SK-N-SH (cell line): ENCODE results near the gene SNAI3.

ENCODE experiments used
- CHD2 ChIP-seq: fragments of 150-350 bp; IDR thresholded peaks from 2 replicates; pipeline ENCODE4 v1.6.1; 2018; ENCODE audit warnings: low read length; ENCODE audit not compliant: partially characterized antibody
- CTCF ChIP-seq: fragments of 200-600 bp; sonication (generic); IDR thresholded peaks from 2 replicates; pipeline ENCODE4 v1.6.1; 2017; ENCODE audit warnings: antibody characterized with exemption, mild to moderate bottlenecking, moderate library complexity
- EP300 ChIP-seq, 2 experiments: IDR thresholded peaks; 2 replicates each; pipeline versions ENCODE4 v1.4.0 to v1.6.1; 2012; ENCODE audit warnings: borderline replicate concordance in 1 of 2, low read depth in 1 of 2, low read length in 1 of 2
- GATA2 ChIP-seq: sonication (generic); formaldehyde crosslinking; IDR thresholded peaks from 2 replicates; pipeline ENCODE4 v1.5.0; 2020; ENCODE audit warnings: mild to moderate bottlenecking, missing genetic modification reagents
- MAX ChIP-seq: IDR thresholded peaks from 2 replicates; pipeline ENCODE4 v1.4.0; 2012; ENCODE audit warnings: low read depth
- SIN3A ChIP-seq: IDR thresholded peaks from 2 replicates; pipeline ENCODE4 v1.6.1; 2012; ENCODE audit warnings: low read depth, mild to moderate bottlenecking, low read length, moderate library complexity, borderline replicate concordance
- TAF1 ChIP-seq: IDR thresholded peaks from 2 replicates; pipeline ENCODE4 v1.6.1; 2012; ENCODE audit warnings: low read depth, mild to moderate bottlenecking, low read length, moderate library complexity, borderline replicate concordance
- USF1 ChIP-seq: IDR thresholded peaks from 2 replicates; pipeline ENCODE4 v1.4.0; 2012; ENCODE audit warnings: low read depth, borderline replicate concordance
- USF2 ChIP-seq: fragments of 150-350 bp; IDR thresholded peaks from 2 replicates; pipeline ENCODE4 v1.6.1; 2017; ENCODE audit warnings: antibody characterized with exemption, low read length, low read depth, borderline replicate concordance

- no peak for TF ChIP-seq EP300 (IDR thresholded peaks at IDR 0.05; ENCODE audit: borderline replicate concordance in 1 of 2, low read depth in 1 of 2, low read length in 1 of 2)
- no peak for TF ChIP-seq CHD2
- no peak for TF ChIP-seq USF1
- TF ChIP-seq CTCF, result no peak
- no peak for TF ChIP-seq GATA2 (CRISPR knock-in tag)
- no peak for TF ChIP-seq USF2
- no peak for TF ChIP-seq MAX
- TF ChIP-seq TAF1, result no peak
- no peak for TF ChIP-seq SIN3A
Measured at GRCh38 chr16:88653101-88653500, 33.2 kb downstream of the SNAI3 start.
